Measurements from ENCODE around the gene GJA5.

Gene GJA5

DNA sequence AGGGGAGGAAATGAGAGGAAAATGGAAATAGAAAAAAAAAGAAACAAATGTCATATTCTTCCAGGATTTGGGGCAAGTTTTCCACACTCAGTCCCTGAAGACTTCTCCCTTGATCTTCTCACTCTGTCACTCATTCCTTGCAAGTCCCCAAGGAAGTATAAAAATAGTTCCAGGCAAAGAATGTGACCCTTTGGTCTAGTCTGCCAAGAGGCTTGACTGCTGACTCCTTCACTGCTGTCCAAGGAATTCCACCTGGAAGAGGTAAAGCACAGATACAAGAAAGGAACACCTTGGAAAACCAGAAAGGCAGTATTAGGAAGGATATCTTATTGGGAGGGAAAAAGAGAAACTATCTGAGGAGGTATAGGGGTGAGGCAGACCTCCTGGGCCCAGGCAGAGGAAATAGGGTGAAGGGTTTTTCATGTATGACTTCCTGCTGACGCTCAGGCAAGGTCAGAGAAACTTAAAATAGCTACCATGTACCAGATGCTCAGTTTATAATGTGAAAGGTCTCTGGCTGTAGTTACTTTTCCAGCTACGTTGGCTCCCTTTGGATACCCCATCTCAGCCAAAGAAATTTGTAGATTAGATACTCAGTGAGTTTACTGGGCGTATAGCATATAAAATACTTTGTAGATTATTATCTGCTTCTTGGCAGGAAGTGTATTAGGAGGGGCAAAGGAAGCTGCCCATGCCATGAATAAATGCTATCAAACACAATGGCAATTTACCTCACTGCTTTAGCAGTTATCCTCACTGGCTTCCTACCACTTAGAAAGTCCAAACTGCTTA lies 2.0 kb upstream of the GJA5 start:
- TF ChIP-seq, protein P1, sequence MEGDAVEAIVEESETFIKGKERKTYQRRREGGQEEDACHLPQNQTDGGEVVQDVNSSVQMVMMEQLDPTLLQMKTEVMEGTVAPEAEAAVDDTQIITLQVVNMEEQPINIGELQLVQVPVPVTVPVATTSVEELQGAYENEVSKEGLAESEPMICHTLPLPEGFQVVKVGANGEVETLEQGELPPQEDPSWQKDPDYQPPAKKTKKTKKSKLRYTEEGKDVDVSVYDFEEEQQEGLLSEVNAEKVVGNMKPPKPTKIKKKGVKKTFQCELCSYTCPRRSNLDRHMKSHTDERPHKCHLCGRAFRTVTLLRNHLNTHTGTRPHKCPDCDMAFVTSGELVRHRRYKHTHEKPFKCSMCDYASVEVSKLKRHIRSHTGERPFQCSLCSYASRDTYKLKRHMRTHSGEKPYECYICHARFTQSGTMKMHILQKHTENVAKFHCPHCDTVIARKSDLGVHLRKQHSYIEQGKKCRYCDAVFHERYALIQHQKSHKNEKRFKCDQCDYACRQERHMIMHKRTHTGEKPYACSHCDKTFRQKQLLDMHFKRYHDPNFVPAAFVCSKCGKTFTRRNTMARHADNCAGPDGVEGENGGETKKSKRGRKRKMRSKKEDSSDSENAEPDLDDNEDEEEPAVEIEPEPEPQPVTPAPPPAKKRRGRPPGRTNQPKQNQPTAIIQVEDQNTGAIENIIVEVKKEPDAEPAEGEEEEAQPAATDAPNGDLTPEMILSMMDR (IDR thresholded peaks at IDR 0.05; ENCODE audit: extremely low read depth, missing control alignments) = no peak
- DNase-seq (ENCODE audit: low spot score) = no peak

DNA sequence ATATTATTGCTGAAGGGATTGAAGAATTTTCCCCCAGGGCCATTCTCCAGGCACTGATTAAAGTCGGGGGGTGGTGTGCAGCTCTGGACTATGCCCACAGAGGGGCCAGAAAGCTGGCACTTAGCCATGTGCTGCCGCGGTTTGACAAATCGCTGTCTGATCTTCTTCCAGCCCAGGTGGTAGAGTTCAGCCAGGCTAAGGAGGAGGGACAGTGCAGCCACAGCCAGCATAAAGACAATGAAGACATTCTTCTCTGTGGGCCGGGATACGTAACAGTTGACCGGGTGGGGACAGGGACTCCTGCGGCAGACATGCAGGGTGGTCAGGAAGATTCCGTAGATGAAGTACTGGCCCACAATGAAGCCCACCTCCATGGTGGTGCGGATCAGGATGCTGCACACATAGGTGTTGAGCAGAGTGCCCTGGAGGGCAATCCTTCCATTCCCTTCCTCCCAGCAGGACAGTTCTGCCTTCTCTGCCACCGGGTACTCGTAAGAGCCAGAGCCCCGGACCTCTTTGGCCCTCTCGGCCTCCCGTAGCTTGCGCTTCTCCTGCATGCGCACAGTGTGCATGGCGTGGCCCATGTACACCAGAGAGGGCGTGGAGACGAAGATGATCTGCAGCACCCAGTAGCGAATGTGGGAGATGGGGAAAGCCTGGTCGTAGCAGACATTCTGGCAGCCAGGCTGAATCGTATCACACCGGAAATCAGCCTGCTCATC lies 1.9 kb downstream of the GJA5 start:
- no peak for DNase-seq (ENCODE audit: low spot score)

DNA sequence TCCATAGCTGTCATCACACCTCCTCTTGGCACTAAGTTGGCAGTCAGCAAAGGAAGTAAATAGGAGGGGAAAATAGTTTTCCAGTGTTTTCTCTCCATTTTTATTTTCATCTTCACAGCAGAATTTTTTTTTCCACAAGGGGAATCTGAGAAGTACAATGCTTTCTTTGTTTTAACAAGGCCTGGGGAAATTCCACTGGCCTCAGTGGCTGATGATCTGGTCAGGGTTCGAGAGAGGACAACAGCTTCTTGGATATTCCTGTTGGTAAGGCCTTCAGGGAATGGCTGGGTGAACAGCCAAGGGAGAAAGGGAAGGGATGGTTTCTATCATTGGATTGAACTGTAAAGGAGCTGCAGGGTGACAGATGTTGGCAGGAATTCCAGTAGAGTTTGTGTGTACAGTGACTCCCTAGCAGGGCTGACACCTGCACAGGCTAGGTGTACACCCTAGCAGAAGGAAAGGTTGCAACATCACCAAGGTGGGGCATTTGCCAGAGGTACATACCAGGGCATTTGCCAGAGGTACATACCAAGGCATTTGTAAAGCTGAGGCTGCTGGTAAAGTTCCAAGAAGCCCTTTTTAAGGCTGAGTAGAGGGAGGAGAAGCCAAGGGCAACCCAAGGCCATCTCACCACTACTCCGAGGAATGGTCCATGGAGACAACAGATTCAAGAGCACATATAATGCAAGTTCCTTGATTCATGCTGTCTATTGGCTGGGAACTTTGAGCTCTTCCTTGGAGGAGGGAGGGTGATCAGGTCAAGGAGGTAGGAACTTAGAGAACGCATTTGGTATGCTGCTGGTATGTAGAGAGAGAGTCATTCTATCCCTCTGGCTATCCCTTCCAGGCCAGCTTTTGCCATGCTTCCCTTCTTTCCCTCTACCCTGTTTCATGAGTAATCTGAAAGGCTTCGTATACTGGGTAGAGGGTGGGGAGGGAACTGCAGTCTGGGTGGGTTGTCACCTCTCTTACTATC lies 3.1 kb downstream of the GJA5 start:
- TF ChIP-seq, protein P1 (IDR thresholded peaks at IDR 0.05; ENCODE audit: extremely low read depth, missing control alignments) = no peak

More for the DNA sequence above, 1.9 kb downstream of the GJA5 start:
- TF ChIP-seq, protein P1 (IDR thresholded peaks at IDR 0.05; ENCODE audit: extremely low read depth, missing control alignments) = no peak

DNA sequence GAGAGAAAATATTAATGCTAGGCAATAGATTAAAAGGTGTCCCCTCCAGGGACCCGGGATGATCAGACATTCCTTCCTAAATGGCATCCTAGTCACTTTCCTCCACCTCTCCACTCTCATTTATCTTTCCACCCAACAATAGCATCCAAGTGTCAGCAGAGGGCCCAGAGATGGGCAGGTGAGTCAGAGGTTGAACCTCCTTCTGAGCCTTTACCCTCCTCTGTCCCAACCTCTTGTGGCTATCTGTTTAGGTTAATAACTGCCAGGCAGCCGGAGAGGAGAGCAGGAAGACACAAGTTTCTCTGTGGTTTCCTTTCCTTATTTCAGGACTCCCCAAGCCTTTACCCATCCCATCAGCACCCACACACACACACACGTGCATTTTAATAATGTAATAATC lies 4.1 kb downstream of the GJA5 start:
- TF ChIP-seq, protein P1 (IDR thresholded peaks at IDR 0.05; ENCODE audit: extremely low read depth, missing control alignments) = no peak
- DNase-seq (ENCODE audit: low spot score) = no peak

More for the DNA sequence above, 3.1 kb downstream of the GJA5 start:
- DNase-seq (ENCODE audit: low spot score) = no peak

DNA sequence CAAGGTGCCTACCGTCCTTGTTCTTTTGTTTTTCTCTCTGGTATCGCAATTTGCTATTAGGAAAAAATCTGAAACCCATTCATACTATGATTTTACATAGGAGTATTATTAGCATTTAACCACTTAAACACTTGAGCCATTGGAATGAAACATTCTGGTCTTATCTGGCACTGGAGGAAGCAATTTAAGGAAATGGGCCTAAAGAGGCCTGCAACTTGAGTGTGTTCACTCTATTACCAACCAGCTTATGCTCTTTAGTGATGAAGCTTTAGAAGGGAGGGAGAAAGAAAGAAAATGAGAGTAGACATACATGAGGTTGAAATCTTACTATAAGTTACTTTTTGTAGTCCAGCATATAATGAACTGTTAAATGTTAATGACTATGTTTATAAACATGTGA lies 5.7 kb downstream of the GJA5 start:
- no peak for DNase-seq (ENCODE audit: low spot score)

DNA sequence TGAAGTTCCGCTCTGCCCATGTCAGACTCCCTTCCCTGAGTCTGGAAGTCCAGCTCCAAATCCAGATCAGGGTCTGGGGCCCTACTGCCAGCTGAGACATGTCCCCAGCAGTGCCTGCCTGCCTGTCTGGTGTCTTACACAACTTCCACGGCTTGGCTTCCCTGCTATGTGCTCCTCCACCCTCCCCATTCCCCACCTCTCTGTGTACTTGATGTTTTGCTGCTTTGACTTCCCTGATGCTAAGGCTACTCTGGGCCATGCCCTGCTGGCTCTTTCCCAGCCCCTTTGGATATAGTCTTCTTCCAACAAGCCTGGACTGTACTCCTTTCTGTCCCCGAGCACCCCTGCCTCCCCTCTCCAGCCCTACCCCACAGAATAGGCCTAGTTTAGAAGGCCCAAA lies 7.3 kb downstream of the GJA5 start:
- TF ChIP-seq, protein P1 (IDR thresholded peaks at IDR 0.05; ENCODE audit: extremely low read depth, missing control alignments) = no peak
- DNase-seq (ENCODE audit: low spot score) = no peak

More for the DNA sequence above, 5.7 kb downstream of the GJA5 start:
- TF ChIP-seq, protein P1 (IDR thresholded peaks at IDR 0.05; ENCODE audit: extremely low read depth, missing control alignments) = no peak

Data from GM20000 (cell line).